GM21526 (cell line): ENCODE results near the gene GMPPA.

Experiments used
- ATAC-seq: cut with Tn5 transposase; IDR thresholded peaks from one replicate; pipeline ENCODE4 v1.9.1; 2021; ENCODE audit warnings: moderate library complexity; ENCODE audit not compliant: unreplicated experiment, low FRiP score

GMPPA gene

DNA sequence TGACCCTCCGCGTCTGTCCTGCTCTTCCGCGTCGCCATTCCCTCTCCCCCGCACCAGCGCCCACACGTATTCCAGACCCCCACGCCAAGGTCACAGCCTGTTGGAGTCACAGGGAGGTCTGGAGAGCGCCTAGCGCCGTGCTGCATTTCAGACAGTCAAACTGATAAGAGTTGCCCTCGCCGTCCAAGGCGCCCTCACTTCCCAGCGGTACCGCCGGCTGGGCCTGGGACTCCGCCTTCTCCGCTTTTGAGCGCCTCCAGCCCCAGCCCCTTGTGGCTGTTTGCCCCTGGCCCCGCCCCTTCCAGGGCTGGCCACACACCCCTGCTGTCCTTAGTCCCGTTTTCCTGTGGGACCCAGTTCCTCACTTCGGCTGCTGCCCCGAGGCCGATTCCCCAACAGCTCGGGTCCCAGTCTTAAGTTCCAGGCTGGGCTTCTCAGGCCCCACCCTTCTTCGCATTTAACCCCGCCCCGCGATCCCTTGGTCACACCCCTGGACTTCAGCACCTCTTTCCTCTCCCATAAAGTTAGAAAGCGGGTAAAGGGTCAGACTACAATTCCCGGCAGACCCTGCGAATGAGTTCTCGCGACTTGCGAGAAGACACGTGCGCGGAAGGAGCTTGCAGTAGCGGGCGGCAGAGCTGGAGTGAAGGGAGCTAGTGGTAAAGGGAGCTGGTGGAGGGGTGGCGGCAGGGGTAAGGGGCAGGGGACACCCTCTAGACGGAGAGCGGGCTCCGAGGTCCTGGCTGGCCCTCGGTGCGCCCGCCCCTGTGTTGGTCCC lies at the start of gene GMPPA:
TSS of gene GMPPA (plus strand) at position 612 of the 778 bp plus-strand sequence. CDS start 1,085 bp downstream, outside the sequence.
- ATAC-seq = peak; percentile 94

DNA sequence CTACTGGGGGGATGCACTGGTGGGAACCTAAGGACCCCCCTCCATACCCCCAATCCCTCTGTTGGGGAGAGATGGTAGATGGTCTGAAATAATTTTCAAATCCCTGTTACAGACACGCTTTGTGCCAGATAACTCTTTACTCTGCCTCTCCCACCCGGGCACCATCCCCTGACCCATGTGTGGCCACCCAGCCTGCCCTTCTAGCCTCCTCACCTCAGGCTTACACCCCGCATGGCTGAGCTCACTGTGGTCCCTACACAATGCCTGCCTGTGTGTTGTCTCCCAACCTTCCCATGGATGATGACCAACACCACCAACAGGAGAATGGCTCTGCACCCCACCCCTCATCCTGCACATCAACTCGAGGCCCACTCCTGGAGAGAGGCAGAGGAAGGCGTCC lies 49.1 kb upstream of the GMPPA start:
- no peak for ATAC-seq

DNA sequence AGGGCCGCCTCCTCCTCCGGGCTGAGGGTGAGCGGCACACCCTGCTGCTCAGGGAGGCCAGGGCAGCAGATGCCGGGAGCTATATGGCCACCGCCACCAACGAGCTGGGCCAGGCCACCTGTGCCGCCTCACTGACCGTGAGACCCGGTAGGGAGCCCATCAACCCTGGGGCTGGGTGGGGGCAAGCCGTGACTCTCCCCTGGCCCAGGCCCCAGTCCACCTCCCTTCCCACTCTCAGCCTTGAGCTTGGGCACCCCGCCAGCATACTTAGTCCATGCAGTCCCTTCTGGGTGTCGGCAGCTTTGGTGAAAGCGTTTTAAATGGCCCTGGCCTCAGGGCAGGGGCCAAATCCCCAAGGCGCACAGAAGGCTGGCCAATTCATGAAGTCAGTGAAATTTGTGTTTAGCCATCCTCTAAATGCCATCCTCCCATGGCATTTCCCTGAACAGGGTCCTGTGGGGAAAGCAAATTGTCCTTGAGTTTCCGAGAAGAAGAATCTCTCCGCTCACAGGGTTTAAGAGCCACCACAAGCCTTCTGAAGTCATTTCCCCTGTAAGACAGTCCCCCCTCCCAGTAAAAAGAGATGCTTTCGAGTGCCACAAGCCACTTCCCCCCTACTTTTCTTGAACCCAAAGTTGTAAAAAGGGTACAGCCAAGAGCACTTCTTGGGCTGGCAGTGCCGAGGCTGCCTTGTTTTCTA lies 46.9 kb upstream of the GMPPA start:
- ATAC-seq = no peak

DNA sequence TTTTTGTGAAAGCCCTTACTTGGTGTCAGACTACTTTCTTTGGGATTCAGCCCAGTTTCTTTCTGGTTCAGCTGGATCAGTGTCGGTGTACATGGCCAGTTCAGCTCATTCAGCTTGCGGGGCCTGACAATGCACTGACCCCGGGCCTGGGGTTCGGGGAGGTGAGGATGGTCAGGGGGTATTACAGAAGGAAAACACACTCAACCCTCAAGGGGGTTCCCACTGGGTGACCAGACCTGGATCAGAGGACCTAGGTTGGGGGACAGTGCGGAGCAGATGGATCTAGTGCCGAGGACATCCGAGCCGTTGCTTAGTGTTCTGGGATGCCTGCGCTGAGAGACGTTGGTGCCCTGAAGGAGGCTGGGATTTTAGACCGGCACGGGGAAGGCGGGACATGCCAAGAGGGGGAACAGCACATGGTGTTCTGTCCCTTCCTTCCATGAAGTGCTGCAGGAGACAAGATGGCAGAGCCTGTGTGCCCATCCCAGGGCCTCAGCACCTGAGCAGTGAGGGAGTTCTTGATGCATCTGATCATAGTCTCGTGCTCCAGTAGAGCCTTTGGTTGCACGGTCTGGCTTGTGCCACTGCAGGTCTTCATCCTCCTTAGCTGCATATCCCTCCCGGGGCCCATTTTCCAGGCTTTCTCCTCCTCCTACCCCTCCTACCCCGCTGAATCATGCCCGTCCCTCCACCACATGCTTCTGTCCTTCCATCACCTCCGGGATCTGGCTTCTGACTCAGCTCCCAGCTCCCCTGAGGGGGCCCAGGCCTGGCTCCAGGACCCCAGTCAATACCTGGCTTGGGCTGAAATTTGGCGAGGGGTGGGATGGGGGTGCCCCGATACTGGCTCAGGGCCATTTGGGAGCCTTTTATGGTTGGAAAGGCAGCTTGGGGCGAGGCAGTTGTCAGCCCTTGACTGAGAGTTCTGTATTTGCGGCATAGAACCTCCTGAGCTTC lies 46.1 kb upstream of the GMPPA start:
- ATAC-seq = no peak

DNA sequence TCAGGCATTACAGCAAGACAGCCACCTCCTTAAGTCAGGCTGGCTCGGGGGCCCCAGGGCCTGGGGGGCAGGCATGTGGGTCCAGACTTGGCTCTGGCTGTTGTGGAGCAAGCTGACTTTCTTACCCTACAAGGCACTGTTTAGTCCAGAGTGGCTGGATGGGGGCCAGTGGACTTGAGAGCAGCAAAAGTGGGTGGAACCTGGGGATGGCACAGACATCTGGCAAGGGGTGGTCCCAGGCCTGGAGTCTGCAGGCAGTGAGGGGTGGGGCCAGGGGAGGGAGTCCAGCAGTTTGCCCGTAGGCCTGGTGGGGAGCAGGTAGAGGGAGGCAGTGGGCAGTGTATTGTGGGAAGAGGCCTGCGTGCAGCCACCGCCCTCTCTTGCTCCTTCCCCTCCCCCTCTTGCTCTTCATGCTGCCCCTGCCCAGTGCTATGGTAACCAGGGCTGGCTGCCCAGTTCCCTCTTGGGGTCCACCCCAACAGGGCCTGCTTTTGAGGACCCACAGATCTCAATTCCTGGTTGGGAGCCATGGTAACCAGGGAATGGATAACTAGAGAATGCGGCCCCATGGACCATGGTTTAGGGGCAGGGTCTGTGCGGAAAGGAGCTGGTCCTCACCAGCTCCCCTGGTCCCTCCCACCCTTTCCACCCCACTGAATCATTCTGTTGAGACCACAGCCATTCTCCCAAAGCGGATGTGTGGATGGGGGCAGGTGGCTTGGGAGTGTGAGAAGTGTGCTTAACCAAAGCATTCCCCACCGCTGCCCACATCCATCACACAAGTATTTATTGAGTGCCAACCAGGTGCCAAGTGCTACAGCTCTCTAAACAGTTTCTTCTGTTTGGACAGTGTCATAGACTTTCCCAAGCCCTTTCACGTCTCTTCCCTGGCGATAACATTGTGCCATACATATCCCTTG lies 44.8 kb upstream of the GMPPA start:
- ATAC-seq = no peak

DNA sequence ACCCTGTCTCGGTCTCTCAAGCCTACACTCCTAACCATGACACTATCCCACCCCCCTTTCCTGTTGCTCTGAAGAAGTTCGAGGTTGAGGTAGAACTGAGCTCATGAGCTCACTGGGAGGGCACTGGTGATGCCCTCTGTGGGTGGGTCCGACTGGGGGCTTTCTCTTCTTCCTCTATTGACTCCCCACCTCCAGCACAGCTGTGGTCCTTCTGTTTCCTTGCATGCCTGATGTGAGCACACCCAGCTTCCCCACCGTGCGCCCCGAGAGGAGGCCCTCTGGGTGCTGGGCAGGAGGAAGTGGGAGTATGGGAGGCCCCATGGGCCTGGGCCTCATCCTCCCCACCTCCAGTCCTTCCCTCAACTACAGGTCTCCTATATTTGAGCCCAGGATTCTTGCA lies 43.1 kb upstream of the GMPPA start:
- no peak for ATAC-seq

DNA sequence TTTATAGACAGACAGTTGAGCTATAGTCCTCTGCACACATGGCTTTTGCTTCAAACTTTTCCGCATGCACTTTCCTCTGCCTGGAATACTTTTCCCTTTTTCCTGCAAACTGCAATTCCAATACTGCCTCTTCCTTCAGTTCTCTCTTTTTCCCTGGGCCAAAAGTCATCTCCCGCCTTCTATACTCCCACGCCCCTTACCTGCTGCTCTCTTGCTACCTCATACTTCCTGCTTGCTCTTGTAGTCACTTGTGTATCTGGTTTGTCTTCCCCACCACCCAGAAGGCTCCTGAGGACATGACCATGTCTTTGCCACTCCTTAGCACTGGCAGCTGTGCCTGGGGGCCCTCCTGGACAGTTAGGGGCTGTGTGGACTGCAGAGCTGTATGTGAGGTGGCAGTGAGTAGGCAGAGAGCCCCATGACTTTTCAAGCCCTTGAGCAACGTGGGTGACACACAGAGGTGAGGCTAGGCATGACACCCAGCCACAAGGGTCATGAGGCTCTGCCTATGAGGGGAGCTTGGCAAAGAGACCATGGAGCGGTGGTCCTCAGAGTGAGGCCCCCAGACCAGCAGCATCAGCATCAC lies 40.8 kb upstream of the GMPPA start:
- peak; percentile 57 for ATAC-seq

DNA sequence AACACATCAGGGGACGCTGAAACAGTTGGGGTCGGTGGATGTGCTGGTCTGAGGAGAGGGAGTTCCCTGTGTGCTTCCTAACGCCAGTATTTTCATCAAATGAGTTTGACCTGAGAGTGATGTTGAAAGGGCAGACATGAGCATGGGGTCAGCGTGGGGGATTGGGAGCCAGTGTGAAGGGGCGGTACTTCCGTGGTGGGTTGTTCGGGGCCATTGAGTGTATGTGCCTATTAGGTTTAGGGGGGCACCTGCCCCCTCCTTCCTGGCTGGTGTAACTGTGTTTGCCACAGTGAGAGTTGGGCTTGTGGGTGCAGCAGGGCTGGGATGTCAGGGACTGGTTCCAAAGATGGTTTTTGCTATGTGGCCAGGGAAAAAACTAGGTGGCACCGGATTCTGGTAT lies 39.7 kb upstream of the GMPPA start:
- no peak for ATAC-seq

DNA sequence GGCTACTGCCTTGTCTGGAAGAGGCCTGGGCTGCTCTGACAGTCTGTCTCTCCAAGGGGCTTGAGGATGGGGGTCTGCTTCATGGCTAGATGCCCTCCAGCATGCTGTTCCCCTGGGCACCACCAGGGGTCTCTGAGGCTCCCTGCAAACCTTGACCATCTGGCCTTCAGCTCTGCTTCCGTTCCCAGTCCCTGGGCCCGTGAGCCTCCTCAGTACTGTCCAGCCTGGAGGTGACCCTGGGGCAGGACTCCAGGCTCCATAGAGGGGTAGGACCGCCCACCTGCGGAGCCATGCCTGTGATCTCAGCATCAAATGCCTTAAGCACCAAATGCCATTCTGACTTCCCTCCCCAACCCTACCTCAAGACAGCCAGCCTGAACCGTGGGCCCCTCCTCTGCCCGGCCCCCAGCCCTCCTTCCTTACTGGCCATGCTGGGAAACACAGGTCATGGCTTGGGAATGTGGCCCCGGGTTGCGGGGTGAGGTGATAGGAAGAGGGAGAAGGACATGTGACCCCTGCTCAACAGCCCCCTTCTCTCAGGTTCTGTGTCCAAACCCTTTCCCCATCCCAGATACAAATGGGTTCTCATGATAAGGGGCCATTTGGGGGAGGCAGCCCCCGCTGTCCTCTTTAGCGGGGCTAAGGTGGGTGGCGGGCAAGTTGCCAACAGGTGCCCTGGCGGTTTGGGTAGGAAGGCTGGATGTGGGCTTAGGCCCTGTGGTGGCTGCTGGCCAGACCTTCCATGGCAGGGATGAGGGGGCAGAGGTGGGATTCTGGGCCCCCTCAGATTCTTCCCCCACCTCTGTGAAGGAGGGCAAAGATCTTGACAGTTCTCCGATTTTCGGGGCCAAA lies 39.0 kb upstream of the GMPPA start:
- ATAC-seq = peak; percentile 67

DNA sequence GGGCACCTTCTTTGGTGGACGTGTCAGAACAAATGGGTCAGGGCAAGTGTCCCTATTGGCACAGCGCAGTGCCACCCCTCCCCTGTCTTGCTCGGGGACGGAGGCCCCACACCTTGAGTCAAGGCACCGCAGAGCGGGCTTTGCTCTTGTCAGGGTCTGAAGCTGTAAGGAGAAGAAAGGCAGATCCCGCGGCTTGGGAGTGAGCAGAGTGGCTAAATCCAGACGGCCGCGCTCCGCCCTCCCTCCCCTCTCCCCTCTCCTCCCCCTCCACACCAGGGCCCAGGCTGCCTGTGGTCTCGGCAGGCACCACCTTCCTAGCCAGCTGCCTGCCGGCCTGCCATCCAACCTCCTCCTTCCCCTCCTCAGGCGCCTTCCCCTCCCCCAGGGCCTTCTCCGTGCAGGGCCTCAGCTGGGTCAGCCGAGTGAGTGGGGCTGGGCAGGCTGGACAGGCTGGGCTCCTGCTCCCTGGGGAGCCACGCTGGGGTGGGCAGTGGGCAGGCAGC lies 38.2 kb upstream of the GMPPA start:
- no peak for ATAC-seq

DNA sequence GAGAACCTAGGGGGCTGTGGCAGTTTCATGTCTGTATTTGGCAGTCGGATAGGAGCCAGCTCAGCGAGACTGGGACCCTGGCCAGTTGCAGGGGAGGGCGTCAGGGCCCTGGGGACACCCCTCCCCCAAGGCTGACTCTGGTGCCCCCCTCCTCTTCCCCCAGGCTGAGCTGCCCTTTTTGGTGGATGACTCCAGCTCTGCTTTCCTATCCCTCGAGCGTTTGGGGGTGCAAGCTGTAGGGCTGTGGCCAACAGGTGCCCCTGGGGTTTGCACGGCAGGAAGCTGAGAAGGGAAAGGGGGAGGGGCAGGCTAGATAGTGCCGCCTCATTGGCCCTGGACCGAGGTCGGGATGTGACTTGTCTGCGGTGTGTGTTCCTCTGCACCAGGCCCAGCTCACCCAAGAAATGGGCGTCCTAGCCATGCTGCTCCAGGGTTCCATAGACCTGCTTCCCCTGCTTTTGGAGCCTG lies 37.6 kb upstream of the GMPPA start:
- ATAC-seq = no peak

DNA sequence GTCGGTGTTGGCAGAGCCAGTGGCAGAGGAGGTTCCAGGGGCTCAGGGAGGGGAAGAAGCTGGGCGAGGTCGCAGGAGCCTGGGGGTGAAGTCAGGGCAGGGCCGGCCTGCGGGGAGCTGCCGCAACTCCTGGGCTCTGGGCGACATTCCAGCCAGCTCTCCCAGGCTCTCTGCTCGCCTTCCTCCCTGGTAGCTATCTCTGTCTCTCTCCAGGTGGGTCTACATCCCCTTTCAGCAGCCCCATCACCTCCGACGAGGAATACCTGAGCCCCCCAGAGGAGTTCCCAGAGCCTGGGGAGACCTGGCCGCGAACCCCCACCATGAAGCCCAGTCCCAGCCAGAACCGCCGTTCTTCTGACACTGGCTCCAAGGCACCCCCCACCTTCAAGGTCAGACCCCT lies 37.0 kb upstream of the GMPPA start:
- no peak for ATAC-seq

DNA sequence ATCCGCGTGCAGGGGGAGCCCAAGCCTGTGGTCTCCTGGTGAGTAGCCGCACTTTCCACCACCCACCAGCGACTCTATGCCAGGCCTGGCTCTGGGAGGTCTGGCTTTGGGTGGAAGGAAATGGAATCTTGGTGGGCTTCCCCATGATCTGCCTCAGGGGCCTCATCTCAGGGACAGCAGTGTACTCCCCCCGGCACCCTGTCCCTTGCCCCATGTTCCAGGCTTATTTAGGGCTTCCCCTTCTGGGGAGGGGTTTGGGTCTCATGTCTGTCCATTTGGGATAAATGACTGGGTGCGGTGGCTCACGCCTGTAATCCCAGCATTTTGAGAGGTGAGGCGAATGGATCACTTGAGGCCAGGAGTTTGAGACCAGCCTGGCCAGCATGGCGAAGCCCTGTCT lies 36.3 kb upstream of the GMPPA start:
- ATAC-seq = no peak

DNA sequence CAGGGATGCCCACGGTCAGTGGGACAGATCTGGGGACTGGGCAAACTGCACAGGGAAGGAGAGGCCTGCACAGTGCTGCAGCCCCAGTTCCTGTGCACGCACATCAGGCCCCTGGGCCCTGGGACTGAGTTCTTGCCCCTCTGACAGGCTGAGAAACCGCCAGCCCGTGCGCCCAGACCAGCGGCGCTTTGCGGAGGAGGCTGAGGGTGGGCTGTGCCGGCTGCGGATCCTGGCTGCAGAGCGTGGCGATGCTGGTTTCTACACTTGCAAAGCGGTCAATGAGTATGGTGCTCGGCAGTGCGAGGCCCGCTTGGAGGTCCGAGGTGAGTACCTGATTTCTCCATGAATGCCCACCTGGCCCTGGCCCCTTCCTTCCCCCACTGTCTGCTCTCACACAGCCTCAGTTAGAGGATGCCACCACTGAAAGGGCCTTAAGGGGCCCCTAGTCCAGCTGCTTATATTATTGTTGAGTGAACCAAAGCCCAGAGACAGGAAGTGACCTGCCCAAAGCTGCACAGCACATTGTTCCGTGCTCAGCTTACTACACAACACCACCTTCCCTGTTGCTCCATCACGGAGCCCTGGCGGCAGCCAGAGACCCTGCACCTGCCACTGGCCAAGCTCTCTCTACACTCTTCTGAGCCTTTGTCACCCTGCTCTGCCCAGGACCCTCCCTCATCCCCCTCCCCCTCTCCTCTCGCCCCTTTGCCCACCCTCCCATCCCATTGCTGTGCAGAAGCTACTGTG lies 34.2 kb upstream of the GMPPA start:
- ATAC-seq = no peak

DNA sequence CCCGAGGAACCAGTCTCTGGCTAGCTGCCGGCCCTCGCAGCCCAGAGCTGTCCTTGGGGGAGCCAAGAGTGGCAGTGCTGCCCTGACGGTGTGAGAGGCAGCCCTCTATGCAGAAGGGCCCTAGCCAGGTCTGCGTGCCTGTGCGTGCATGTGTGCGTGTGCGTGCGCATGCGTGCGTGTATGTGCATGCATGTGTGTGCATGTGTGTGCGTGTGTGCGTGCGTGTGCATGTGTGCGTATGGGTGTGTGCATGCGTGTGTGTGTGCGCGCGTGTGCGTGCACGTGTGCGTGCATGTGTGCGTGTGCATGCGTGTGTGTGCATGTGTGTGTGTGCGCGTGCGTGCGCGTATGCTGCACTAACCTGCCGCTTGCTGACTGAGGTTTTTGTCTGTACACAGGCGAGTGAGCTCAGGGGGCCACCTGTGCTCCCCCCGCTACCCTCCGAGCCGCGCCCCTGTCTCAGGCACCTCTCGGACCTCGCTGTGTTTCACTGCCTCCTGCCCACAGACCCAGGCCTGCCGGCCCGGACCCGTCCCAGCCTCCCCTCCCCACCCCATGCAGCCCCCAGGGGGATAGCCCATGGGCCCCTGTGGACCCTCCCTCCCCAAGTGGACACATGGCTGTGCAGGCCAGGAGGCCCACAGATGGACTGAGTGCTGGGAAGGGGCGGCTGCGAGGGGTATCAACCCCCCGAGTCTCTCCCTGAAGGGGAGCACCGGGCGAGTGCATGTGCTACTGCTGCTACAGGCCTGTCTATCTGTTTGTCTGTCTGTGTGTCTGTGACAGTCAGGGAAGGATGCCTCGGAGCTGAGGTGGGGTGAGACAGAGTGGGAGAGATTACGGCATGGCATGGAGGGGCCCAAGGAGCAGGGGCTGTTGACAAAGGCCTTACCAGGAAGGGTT lies 32.8 kb upstream of the GMPPA start:
- no peak for ATAC-seq

DNA sequence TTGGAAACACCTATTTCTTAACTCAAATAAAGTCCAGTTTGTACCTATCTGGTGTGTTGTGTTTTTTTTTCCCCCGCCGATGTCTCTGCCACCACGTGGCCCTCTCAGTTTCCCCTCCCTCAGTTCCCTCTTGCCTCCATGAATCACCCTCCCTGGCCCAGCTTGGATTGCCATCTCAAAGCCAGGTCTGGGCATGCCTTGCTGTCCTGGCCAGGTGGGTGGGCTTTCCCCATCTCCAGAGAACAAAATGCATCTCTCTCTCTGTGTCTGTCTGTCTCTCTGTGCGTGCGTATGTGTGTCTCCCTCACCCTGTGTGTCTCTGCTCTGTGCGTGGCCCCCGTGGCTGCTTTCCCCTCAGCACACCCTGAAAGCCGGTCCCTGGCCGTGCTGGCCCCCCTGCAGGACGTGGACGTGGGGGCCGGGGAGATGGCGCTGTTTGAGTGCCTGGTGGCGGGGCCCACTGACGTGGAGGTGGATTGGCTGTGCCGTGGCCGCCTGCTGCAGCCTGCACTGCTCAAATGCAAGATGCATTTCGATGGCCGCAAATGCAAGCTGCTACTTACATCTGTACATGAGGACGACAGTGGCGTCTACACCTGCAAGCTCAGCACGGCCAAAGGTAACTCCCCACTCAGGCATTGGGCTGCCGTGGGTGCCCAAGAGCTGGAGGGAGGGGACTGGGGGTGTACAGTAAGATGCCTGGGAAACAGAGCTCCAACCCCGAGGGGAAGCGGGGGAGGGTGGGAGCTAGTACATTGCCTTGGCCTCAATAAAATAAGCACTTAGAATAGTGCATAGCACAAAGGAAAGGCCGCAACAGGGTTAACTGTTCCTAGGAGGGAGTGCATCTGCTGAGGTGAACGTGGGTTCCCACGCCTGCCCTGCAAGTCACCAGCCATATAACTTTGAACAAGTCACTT lies 31.6 kb upstream of the GMPPA start:
- ATAC-seq = no peak
